ENCODE data around the gene TIGD7.
"Not testable (repeated sequence)": the region's sequence is repeated elsewhere in the genome, so short reads cannot be mapped to it uniquely, and the experiment has no call there.

Gene TIGD7

GRCh38 chr16:3282730-3283542 is 22.3 kb downstream of the TIGD7 start, which contains the start of gene ZNF263:
Gene ZNF263, plus strand, starts transcription at chr16:3283491. Its CDS starts 328 bp downstream, at chr16:3283819.
- peak; percentile 97 for DNase-seq (ENCODE audit: low spot score)

GRCh38 chr16:3282103-3282729 is 23.0 kb downstream of the TIGD7 start:
- DNase-seq (ENCODE audit: low spot score), result peak; percentile 88

GRCh38 chr16:3281222-3281820 is 23.9 kb downstream of the TIGD7 start:
- DNase-seq (ENCODE audit: low spot score), result no peak

- no peak for DNase-seq (ENCODE audit: low spot score)
These were observed 28.6 kb downstream of the TIGD7 start for GRCh38 chr16:3276679-3277078.

GRCh38 chr16:3274947-3275346 is 30.3 kb downstream of the TIGD7 start:
- no peak for DNase-seq (ENCODE audit: low spot score)

- no peak for DNase-seq (ENCODE audit: low spot score)
These were observed 30.7 kb downstream of the TIGD7 start for GRCh38 chr16:3274490-3274889.

- not testable (repeated sequence) for DNase-seq (ENCODE audit: low spot score)
These were observed 33.9 kb downstream of the TIGD7 start for GRCh38 chr16:3271281-3271680.

- not testable (repeated sequence) for DNase-seq (ENCODE audit: low spot score)
These were observed 34.5 kb downstream of the TIGD7 start for GRCh38 chr16:3270718-3271117.

GRCh38 chr16:3268294-3268693 is 36.9 kb downstream of the TIGD7 start:
- no peak for DNase-seq (ENCODE audit: low spot score)

- DNase-seq (ENCODE audit: low spot score), result no peak
These were observed 38.2 kb downstream of the TIGD7 start for GRCh38 chr16:3266873-3267537.

GRCh38 chr16:3264137-3265036 is 40.8 kb downstream of the TIGD7 start:
- peak; percentile 98 for DNase-seq (ENCODE audit: low spot score)

- no peak for DNase-seq (ENCODE audit: low spot score)
These were observed 42.7 kb downstream of the TIGD7 start for GRCh38 chr16:3262517-3262916.

- DNase-seq (ENCODE audit: low spot score), result no peak
These were observed 45.4 kb downstream of the TIGD7 start for GRCh38 chr16:3259836-3260235.

GRCh38 chr16:3256866-3257465 is 48.3 kb downstream of the TIGD7 start:
- no peak for DNase-seq (ENCODE audit: low spot score)

GRCh38 chr16:3256146-3256865 is 48.9 kb downstream of the TIGD7 start, which contains the start of gene MEFV:
Gene MEFV, minus strand, starts transcription at chr16:3256633. Its CDS starts 46 bp downstream, at chr16:3256587.
- DNase-seq (ENCODE audit: low spot score), result no peak

- DNase-seq (ENCODE audit: low spot score), result no peak
These were observed 50.9 kb downstream of the TIGD7 start for GRCh38 chr16:3254309-3254708.

GRCh38 chr16:3252967-3253366 is 52.3 kb downstream of the TIGD7 start:
- DNase-seq (ENCODE audit: low spot score), result no peak

- DNase-seq (ENCODE audit: low spot score), result no peak
These were observed 55.8 kb downstream of the TIGD7 start for GRCh38 chr16:3249451-3249850.

GRCh38 chr16:3249020-3249419 is 56.2 kb downstream of the TIGD7 start:
- DNase-seq (ENCODE audit: low spot score), result no peak

Measured in SK-N-DZ (cell line).